ENCODE data around the gene LRRTM4.

DNA sequence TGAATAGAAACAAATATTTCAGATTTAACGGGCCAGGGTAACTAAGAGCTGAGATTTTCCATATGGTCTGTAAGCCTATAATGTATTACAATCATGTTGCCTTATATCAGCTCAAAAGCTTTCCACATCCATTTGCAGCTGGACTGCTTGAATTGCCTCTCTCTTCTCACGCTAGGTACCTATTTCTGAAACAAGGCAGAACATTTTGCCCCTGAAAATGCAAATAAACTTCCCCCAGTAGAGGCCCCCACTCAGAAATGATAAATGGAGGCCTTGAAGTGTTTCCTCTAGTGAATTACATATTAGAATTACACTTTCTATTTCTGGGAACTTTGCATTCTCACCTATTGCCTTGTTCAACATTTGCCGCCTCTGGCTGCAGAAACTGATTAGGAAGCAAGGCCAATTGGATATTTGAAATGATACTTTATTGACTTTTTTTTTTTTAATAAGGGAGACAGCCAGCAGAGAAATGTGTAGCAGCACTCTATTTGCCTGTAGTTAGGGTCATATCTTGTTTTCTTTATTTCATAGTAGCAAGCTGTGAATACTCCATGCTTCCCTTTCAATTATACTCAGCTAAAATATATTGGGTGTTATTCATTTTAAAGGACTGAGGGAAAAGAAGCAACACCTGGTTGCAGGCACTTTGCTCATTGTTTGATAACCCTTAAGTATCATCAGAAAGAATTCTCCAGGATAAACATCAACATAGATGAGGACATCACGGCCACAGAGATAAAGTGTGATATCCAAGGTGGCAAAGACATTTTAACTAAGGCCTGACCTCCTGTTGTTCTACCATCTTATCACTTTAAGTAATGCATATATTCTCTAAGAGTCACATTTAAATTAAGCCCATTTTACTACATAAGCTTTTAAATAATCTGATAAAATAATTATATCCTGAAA lies 505.5 kb downstream of the LRRTM4 start:
- no peak for TF ChIP-seq POLR2A (IDR thresholded peaks at IDR 0.05)
- TF ChIP-seq, protein P1, sequence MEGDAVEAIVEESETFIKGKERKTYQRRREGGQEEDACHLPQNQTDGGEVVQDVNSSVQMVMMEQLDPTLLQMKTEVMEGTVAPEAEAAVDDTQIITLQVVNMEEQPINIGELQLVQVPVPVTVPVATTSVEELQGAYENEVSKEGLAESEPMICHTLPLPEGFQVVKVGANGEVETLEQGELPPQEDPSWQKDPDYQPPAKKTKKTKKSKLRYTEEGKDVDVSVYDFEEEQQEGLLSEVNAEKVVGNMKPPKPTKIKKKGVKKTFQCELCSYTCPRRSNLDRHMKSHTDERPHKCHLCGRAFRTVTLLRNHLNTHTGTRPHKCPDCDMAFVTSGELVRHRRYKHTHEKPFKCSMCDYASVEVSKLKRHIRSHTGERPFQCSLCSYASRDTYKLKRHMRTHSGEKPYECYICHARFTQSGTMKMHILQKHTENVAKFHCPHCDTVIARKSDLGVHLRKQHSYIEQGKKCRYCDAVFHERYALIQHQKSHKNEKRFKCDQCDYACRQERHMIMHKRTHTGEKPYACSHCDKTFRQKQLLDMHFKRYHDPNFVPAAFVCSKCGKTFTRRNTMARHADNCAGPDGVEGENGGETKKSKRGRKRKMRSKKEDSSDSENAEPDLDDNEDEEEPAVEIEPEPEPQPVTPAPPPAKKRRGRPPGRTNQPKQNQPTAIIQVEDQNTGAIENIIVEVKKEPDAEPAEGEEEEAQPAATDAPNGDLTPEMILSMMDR (IDR thresholded peaks at IDR 0.05): no peak
